Thyroid gland (tissue), 4 donors: ENCODE data around the gene SORD.

Source experiments
- CTCF ChIP-seq, 6 experiments: fragments of 200-600 bp in 3 of 6; fragments of 450-650 bp in 3 of 6; sonication (generic) in 3 of 6; IDR thresholded peaks; one replicate each; pipeline ENCODE4 v1.5.1; 2016 to 2019; ENCODE audit warnings: antibody characterized with exemption in 6 of 6, mild to moderate bottlenecking in 2 of 6, inconsistent platforms in 1 of 6, moderate library complexity in 1 of 6
- POLR2A ChIP-seq, 2 donors: fragments of 450-650 bp; IDR thresholded peaks; one replicate each; pipeline ENCODE4 v1.6.1; 2017; ENCODE audit warnings: antibody characterized with exemption in 2 of 2, mild to moderate bottlenecking in 2 of 2, moderate library complexity in 1 of 2

- TF ChIP-seq POLR2A (IDR thresholded peaks at IDR 0.05): peak in 1 of 2 donors; percentile 51
- peak in 2 of 6 experiments; percentile 25 to 26 for TF ChIP-seq CTCF (IDR thresholded peaks at IDR 0.05)
Observed at GRCh38 chr15:45123397-45123796, 100.4 kb downstream of the SORD start.
